T-helper 2 cell treated with Interferon-gamma antibody and Interleukin-4, amounts not matched to agents 5 μg/mL and 100 μg/mL, for 36 hours (primary cell): Measurements from ENCODE around the gene CCDC110.

Source experiments
- DNase-seq: peaks from one replicate; pipeline ENCODE4 v3.0.0; 2021; ENCODE audit warnings: low spot score
- H3K27ac Mint-ChIP-seq: one replicate; pipeline ENCODE4 v1.8.0; 2021; ENCODE audit warnings: mild to moderate bottlenecking, mixed read lengths
- H3K27me3 Mint-ChIP-seq: one replicate; pipeline ENCODE4 v1.8.0; 2021; ENCODE audit warnings: low read depth, mixed read lengths
- H3K36me3 Mint-ChIP-seq: one replicate; pipeline ENCODE4 v1.8.0; 2021; ENCODE audit warnings: low read depth, mixed read lengths
- H3K4me1 Mint-ChIP-seq: one replicate; pipeline ENCODE4 v1.8.0; 2021; ENCODE audit warnings: low read depth, mixed read lengths
- H3K4me3 Mint-ChIP-seq: one replicate; pipeline ENCODE4 v1.8.0; 2022; ENCODE audit warnings: mild to moderate bottlenecking, moderate library complexity, mixed read lengths
- H3K9me3 Mint-ChIP-seq: one replicate; pipeline ENCODE4 v1.8.0; 2021; ENCODE audit warnings: mixed read lengths

Gene CCDC110

GRCh38 chr4:185395238-185395955, 76.1 kb downstream of the CCDC110 start, which contains the start of gene LRP2BP:
TSS of gene LRP2BP (minus strand) at chr4:185395924. CDS start at chr4:185378186, 17,738 bp downstream.
- Mint-ChIP-seq H3K36me3 (peaks cover 32% of the 10 kb centered on the region), H3K4me3 (peak within 1 kb of the TSS; percentile 90), H3K27ac (peak within 1 kb of the TSS; percentile 96), H3K4me1 (peaks cover 39% of the 10 kb centered on the region), H3K27me3 (no peaks in the 10 kb centered on the region), H3K9me3 (no peaks in the 10 kb centered on the region)
- no peak for DNase-seq
